Endodermal cell (in vitro differentiated cells): ENCODE data around the gene AGO3. TPM values are rescaled to one million over a fixed set of nuclear protein-coding genes. Genes with fewer than 3 reads are reported as not detected.
A peak's percentile ranks its signal among the peaks of the same experiment; 100 is the strongest.

Experiments
- DNase-seq: peaks from one replicate; pipeline ENCODE4 v3.0.0-alpha.2; 2017
- H3K27ac ChIP-seq: 2 replicates; pipeline ENCODE4 v1.5.1; 2013; ENCODE audit warnings: mild to moderate bottlenecking, low read depth, low read length, moderate library complexity
- H3K27me3 ChIP-seq: 2 replicates; pipeline ENCODE4 v1.6.1; 2013; ENCODE audit warnings: mild to moderate bottlenecking, low read length, moderate library complexity; ENCODE audit not compliant: insufficient read depth, control insufficient read depth, poor library complexity, severe bottlenecking
- H3K36me3 ChIP-seq: 2 replicates; pipeline ENCODE4 v1.7.0; 2013; ENCODE audit warnings: mild to moderate bottlenecking, low read length, moderate library complexity; ENCODE audit not compliant: control insufficient read depth, insufficient read depth
- H3K4me1 ChIP-seq: one replicate; pipeline ENCODE4 v1.7.0; 2013; ENCODE audit warnings: low read length; ENCODE audit not compliant: control insufficient read depth, insufficient read depth
- H3K4me3 ChIP-seq: 2 replicates; pipeline ENCODE4 v1.5.1; 2013; ENCODE audit warnings: mild to moderate bottlenecking, low read length, moderate library complexity
- H3K9ac ChIP-seq: 2 replicates; pipeline ENCODE4 v1.6.1; 2013; ENCODE audit warnings: mild to moderate bottlenecking, low read length, moderate library complexity; ENCODE audit not compliant: poor library complexity, severe bottlenecking; ENCODE audit errors: extremely low read depth
- H3K9me3 ChIP-seq: 2 replicates; pipeline ENCODE4 v1.6.1; 2013; ENCODE audit warnings: mild to moderate bottlenecking, low read length, moderate library complexity; ENCODE audit not compliant: control insufficient read depth
- H3K27ac Mint-ChIP-seq: 2 replicates; pipeline ENCODE4 v1.8.0; 2020; ENCODE audit warnings: mixed read lengths
- H3K27me3 Mint-ChIP-seq: 2 replicates; pipeline ENCODE4 v1.8.0; 2021; ENCODE audit warnings: mild to moderate bottlenecking, mixed read lengths; ENCODE audit not compliant: insufficient read depth
- H3K36me3 Mint-ChIP-seq: 2 replicates; pipeline ENCODE4 v1.8.0; 2020; ENCODE audit warnings: low read depth, mixed read lengths
- H3K4me1 Mint-ChIP-seq: 2 replicates; pipeline ENCODE4 v1.8.0; 2020; ENCODE audit warnings: mixed read lengths
- H3K4me3 Mint-ChIP-seq: 2 replicates; pipeline ENCODE4 v1.8.0; 2020; ENCODE audit warnings: mild to moderate bottlenecking, moderate library complexity, mixed read lengths
- H3K9me3 Mint-ChIP-seq: 2 replicates; pipeline ENCODE4 v1.8.0; 2020; ENCODE audit warnings: mild to moderate bottlenecking, mixed read lengths
- CTCF ChIP-seq: fragments of 200-600 bp; sonication (generic); conservative IDR thresholded peaks from 2 replicates; pipeline ENCODE4 v1.5.0; 2021; ENCODE audit warnings: antibody characterized with exemption, mild to moderate bottlenecking
- WGBS, 2 experiments: methylation state at CpG; one replicate each; pipeline versions ENCODE4 v1.1.5 to v1.1.7; 2013; ENCODE audit warnings: missing lambda C conversion rate in 2 of 2, mixed read lengths in 1 of 2; ENCODE audit not compliant: insufficient coverage in 1 of 2, insufficient read length in 1 of 2; 5-methylcytosine and 5-hydroxymethylcytosine counted together
- long read RNA-seq, 4 experiments: library from polyadenylated mRNA in 2 of 4; library from RNA in 1 of 4; library from capped mRNA in 1 of 4; stranded (forward) in 3 of 4; unstranded in 1 of 4; transcript quantifications; one replicate each; pipeline ENCODE4 v2.0.0, GENCODE V29; 2020 to 2021; ENCODE audit warnings: inconsistent platforms in 1 of 4
- polyA plus RNA-seq, 2 experiments: library from polyadenylated mRNA; stranded (reverse); fragments of 50-300 nt; gene quantifications; one replicate each; pipeline ENCODE4 v1.2.3, GENCODE V29; 2013
- total RNA-seq, 2 donors: library from RNA; stranded (reverse); fragmentation: NEBNext Ultra II Directional in 1 of 2; extraction: Animal tissue kit (Norgen Biotek cat#: 25700) in 1 of 2; gene quantifications; 2 replicates in 1 of 2; 3 replicates in 1 of 2; pipeline ENCODE4 v1.2.1, GENCODE V29; 2021

The AGO3 gene
- total RNA-seq, result 10 to 100 TPM; 32.8 to 39.8 TPM
- 17.5 TPM for polyA plus RNA-seq (2013, experiment 1 of 2)
- 14.5 TPM for polyA plus RNA-seq (2013, experiment 2 of 2)
- long read RNA-seq, experiment 1, partial matches to known transcripts, result 0 of 3 reads
- long read RNA-seq, experiment 1, other reads (novel, unspliced or antisense), result 3 of 3 reads
- long read RNA-seq, experiment 2, full-length matches to known transcripts, result 9 of 33 reads
- long read RNA-seq, experiment 2, partial matches to known transcripts, result 4 of 33 reads
- long read RNA-seq, experiment 2, other reads (novel, unspliced or antisense), result 20 of 33 reads
- long read RNA-seq, experiment 3, full-length matches to known transcripts, result 31 of 52 reads
- long read RNA-seq, experiment 3, partial matches to known transcripts, result 5 of 52 reads
- long read RNA-seq, experiment 3, other reads (novel, unspliced or antisense), result 16 of 52 reads
- long read RNA-seq, experiment 4, partial matches to known transcripts, result 4 of 7 reads
- long read RNA-seq, experiment 4, other reads (novel, unspliced or antisense), result 3 of 7 reads

- no peak for TF ChIP-seq CTCF
- DNase-seq, result peak; percentile 94
- Histone ChIP-seq H3K27ac (peak within 1 kb of the TSS; percentile 89), H3K9me3 (no peaks in the 10 kb centered on the region), H3K4me3 (peak within 1 kb of the TSS; percentile 94), H3K4me1 (no peaks in the 10 kb centered on the region), H3K27me3 (no peaks in the 10 kb centered on the region), H3K36me3 (no peaks in the 10 kb centered on the region), H3K9ac (peak within 1 kb of the TSS; percentile 76)
- H3K27me3 Mint-ChIP-seq, result no peaks in the 10 kb centered on the region
- 0% methylated on average over 112 of the region's 112 CpGs; no CpG with 5 or more reads in 1 of the 2 experiments for WGBS, 2 experiments
- peak within 1 kb of the TSS; percentile 85 for H3K4me3 Mint-ChIP-seq
- H3K4me1 Mint-ChIP-seq, result peaks cover 17% of the 10 kb centered on the region
- H3K9me3 Mint-ChIP-seq, result no peaks in the 10 kb centered on the region
- H3K36me3 Mint-ChIP-seq, result no peaks in the 10 kb centered on the region
- peak within 1 kb of the TSS; percentile 97 for H3K27ac Mint-ChIP-seq
These were observed at the start of gene AGO3 for GRCh38 chr1:35930593-35931445. Gene AGO3, plus strand, starts transcription at chr1:35931105. Its CDS starts 322 bp downstream, at chr1:35931427.

GRCh38 chr1:35881850-35882273 is 49.0 kb upstream of the AGO3 start:
- Histone ChIP-seq H3K4me3 (no peak overlapping the region), H3K27me3 (no peaks in the 10 kb centered on the region), H3K4me1 (peaks cover 8% of the 10 kb centered on the region), H3K9ac (no peak overlapping the region), H3K9me3 (no peaks in the 10 kb centered on the region), H3K36me3 (no peaks in the 10 kb centered on the region), H3K27ac (no peak overlapping the region)
- WGBS, 2 experiments, result 86 to 93% methylated on average over 4 of the region's 4 CpGs
- TF ChIP-seq CTCF, result no peak
- no peaks in the 10 kb centered on the region for H3K9me3 Mint-ChIP-seq
- no peaks in the 10 kb centered on the region for H3K27me3 Mint-ChIP-seq
- peaks cover 27% of the 10 kb centered on the region for H3K4me1 Mint-ChIP-seq
- H3K4me3 Mint-ChIP-seq, result no peak overlapping the region
- DNase-seq, result no peak
- H3K36me3 Mint-ChIP-seq, result no peaks in the 10 kb centered on the region
- no peak overlapping the region for H3K27ac Mint-ChIP-seq

GRCh38 chr1:35882586-35882944 is 48.3 kb upstream of the AGO3 start:
- TF ChIP-seq CTCF, result no peak
- no peak overlapping the region for H3K4me3 ChIP-seq

More at GRCh38 chr1:35882586-35882944, 48.3 kb upstream of the AGO3 start:
- H3K9ac ChIP-seq, result no peak overlapping the region
- H3K36me3 Mint-ChIP-seq, result no peaks in the 10 kb centered on the region
- 73% methylated on average over 16 of the region's 16 CpGs; no CpG with 5 or more reads in 1 of the 2 experiments for WGBS, 2 experiments
- peaks cover 34% of the 10 kb centered on the region for H3K4me1 Mint-ChIP-seq
- H3K27me3 ChIP-seq, result no peaks in the 10 kb centered on the region
- no peak overlapping the region for H3K27ac ChIP-seq
- H3K9me3 ChIP-seq, result no peaks in the 10 kb centered on the region
- H3K27me3 Mint-ChIP-seq, result no peaks in the 10 kb centered on the region
- H3K4me1 ChIP-seq, result peaks cover 15% of the 10 kb centered on the region
- no peak for DNase-seq
- H3K9me3 Mint-ChIP-seq, result no peaks in the 10 kb centered on the region
- H3K36me3 ChIP-seq, result no peaks in the 10 kb centered on the region
- H3K4me3 Mint-ChIP-seq, result peak overlapping the region; percentile 97
- H3K27ac Mint-ChIP-seq, result peak overlapping the region; percentile 41
